ENCODE results near the gene LAD1.

- TF ChIP-seq EZH2 (IDR thresholded peaks at IDR 0.05; ENCODE audit: borderline replicate concordance, low read length) (no peak), CTCF (conservative IDR thresholded peaks at IDR 0.05 in 1 of 2, IDR thresholded peaks at IDR 0.05 in 1 of 2; ENCODE audit: extremely low read depth in 1 of 2, insufficient read depth in 1 of 2, low read depth in 1 of 2, low read length in 2 of 2) (no peak)
Measured at GRCh38 chr1:201394591-201394990, 4.5 kb downstream of the LAD1 start.

Measured in mammary epithelial cell (primary cell).